Measurements from ENCODE around the gene RHO. TPM values are rescaled to one million over a fixed set of nuclear protein-coding genes. Genes with fewer than 3 reads are reported as not detected.

Gene RHO
- total RNA-seq, 1 donor from 2014 or later = not detected

DNA sequence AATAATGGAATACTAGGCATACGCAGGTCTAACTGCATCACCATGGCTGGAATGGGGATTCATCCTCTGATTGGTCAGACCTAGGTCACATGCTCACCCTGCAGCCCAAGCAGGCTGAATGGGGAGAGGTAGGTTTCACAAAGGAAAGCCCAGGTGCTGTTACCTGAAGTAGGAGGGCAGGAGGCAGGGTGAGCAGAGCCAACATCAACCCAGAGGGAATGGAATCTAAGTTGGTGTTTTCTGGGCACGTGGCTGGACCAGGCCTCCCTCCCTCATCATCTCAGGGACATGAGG lies 7.9 kb downstream of the RHO start:
- Histone ChIP-seq H3K36me3 (ENCODE audit: control insufficient read depth, insufficient read depth, low read length) (no peaks in the 10 kb centered on the region), H3K27me3 (ENCODE audit: control insufficient read depth, insufficient read depth, low read length) (no peaks in the 10 kb centered on the region), H3K4me3 (ENCODE audit: low read depth, low read length) (no peak overlapping the region)
- DNase-seq (ENCODE audit: low read depth) = no peak
- TF ChIP-seq, protein P1, sequence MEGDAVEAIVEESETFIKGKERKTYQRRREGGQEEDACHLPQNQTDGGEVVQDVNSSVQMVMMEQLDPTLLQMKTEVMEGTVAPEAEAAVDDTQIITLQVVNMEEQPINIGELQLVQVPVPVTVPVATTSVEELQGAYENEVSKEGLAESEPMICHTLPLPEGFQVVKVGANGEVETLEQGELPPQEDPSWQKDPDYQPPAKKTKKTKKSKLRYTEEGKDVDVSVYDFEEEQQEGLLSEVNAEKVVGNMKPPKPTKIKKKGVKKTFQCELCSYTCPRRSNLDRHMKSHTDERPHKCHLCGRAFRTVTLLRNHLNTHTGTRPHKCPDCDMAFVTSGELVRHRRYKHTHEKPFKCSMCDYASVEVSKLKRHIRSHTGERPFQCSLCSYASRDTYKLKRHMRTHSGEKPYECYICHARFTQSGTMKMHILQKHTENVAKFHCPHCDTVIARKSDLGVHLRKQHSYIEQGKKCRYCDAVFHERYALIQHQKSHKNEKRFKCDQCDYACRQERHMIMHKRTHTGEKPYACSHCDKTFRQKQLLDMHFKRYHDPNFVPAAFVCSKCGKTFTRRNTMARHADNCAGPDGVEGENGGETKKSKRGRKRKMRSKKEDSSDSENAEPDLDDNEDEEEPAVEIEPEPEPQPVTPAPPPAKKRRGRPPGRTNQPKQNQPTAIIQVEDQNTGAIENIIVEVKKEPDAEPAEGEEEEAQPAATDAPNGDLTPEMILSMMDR (IDR thresholded peaks at IDR 0.05; ENCODE audit: insufficient read depth, low read length, poor library complexity, severe bottlenecking) = no peak

DNA sequence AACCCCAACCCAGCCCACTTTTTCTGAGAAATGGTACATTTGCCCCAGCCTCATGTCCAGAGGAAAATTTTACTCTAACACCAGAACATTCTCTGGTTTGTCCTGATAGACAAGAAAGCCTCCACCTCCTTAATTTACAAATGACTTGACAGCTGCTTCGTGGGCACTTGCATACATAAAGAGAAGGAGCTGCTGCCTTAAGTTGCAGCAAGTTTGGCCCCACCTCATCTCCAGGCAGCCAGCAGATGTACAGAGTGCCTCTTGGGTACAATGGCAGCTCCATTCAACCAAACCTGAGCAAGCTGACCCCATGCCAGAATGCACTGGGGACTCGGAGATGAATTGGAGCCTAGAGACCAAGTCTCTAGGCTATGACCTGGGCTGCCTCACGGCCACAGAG lies 8.4 kb downstream of the RHO start:
- DNase-seq (ENCODE audit: low read depth) = no peak
- TF ChIP-seq, protein P1 (IDR thresholded peaks at IDR 0.05; ENCODE audit: insufficient read depth, low read length, poor library complexity, severe bottlenecking) = no peak
- no peak overlapping the region for H3K4me3 ChIP-seq (ENCODE audit: low read depth, low read length)
- H3K27me3 ChIP-seq (ENCODE audit: control insufficient read depth, insufficient read depth, low read length) = no peaks in the 10 kb centered on the region
- H3K36me3 ChIP-seq (ENCODE audit: control insufficient read depth, insufficient read depth, low read length) = no peaks in the 10 kb centered on the region

DNA sequence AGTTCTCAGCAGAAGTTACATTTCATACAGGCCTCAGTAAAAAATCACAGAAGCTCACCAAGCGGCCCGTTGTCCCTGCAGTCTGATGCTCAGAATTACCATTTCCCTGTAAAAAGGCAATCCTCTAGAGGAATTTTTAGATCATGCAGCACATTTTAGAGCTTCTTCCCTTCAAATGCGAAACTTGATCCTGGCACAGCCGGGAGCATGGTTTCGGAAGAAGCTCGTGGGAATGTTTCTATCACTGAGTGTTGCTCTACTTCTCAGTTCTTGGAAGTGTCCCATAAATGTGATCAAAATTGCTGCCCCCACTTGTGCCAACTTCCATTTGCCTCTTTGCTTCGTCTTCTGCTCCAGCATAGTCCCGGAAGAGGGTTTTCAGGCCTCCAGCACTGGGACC lies 10.8 kb downstream of the RHO start:
- no peak for DNase-seq (ENCODE audit: low read depth)
- TF ChIP-seq, protein P1 (IDR thresholded peaks at IDR 0.05; ENCODE audit: insufficient read depth, low read length, poor library complexity, severe bottlenecking) = no peak
- Histone ChIP-seq H3K4me3 (ENCODE audit: low read depth, low read length) (no peak overlapping the region), H3K27me3 (ENCODE audit: control insufficient read depth, insufficient read depth, low read length) (no peaks in the 10 kb centered on the region), H3K36me3 (ENCODE audit: control insufficient read depth, insufficient read depth, low read length) (no peaks in the 10 kb centered on the region)

DNA sequence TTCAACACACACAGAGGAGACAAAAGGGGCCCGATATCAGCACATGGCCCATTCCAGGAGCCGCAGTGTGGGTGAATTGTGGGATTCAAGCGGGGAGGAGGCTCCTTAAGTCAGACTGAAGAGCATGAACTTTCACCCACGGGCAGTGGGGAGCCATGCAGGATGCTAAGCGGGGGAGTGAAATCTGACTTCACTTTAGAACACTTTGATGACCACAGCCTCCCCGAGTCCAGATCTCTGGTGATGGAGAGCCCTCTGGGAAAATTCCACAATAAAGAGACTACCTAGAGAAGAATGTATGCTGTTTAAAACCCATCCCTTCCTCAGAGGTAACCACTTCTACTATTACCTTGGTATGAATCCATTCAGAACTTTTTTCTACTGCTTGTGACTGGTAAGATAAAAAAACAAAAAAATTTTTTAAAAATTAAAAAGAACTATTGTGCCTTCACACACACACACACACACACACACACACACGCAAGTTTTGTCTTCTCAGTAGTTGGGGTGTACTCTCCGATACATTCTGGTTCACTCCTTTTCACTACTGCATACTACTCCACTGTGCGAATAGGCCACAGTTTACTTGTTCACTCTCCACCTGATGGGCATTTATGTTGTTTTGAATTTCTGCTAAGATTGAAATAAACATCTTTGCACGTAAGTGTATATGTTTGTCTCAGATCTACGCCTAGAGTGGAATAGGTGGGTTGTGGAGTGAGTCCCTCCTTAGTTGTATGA lies 12.5 kb downstream of the RHO start:
- TF ChIP-seq, protein P1 (IDR thresholded peaks at IDR 0.05; ENCODE audit: insufficient read depth, low read length, poor library complexity, severe bottlenecking) = no peak
- no peak overlapping the region for H3K4me3 ChIP-seq (ENCODE audit: low read depth, low read length)
- no peak for DNase-seq (ENCODE audit: low read depth)
- no peaks in the 10 kb centered on the region for H3K36me3 ChIP-seq (ENCODE audit: control insufficient read depth, insufficient read depth, low read length)
- no peaks in the 10 kb centered on the region for H3K27me3 ChIP-seq (ENCODE audit: control insufficient read depth, insufficient read depth, low read length)

DNA sequence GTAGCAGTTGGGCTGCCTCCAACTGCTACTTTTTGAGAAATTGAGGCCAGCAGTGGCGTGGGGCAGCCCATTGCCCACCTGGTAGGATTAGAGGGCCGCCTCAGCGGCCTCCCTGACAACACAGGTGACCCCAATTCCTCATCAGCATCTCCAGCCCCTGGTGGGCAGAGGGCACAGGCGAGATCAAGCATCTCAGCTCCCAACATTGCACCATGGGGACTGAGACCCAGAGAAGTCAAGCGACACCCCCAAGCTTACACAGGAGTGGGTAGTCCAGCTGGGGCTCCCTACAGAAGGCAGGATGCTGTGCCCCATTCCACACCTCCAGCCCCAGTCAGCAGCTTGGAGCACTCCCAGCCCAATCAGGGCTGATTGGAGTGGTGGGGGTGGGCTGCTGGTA lies 14.3 kb downstream of the RHO start:
- no peaks in the 10 kb centered on the region for H3K36me3 ChIP-seq (ENCODE audit: control insufficient read depth, insufficient read depth, low read length)
- TF ChIP-seq, protein P1 (IDR thresholded peaks at IDR 0.05; ENCODE audit: insufficient read depth, low read length, poor library complexity, severe bottlenecking) = no peak
- H3K27me3 ChIP-seq (ENCODE audit: control insufficient read depth, insufficient read depth, low read length) = no peaks in the 10 kb centered on the region
- H3K4me3 ChIP-seq (ENCODE audit: low read depth, low read length) = no peak overlapping the region
- DNase-seq (ENCODE audit: low read depth) = no peak

DNA sequence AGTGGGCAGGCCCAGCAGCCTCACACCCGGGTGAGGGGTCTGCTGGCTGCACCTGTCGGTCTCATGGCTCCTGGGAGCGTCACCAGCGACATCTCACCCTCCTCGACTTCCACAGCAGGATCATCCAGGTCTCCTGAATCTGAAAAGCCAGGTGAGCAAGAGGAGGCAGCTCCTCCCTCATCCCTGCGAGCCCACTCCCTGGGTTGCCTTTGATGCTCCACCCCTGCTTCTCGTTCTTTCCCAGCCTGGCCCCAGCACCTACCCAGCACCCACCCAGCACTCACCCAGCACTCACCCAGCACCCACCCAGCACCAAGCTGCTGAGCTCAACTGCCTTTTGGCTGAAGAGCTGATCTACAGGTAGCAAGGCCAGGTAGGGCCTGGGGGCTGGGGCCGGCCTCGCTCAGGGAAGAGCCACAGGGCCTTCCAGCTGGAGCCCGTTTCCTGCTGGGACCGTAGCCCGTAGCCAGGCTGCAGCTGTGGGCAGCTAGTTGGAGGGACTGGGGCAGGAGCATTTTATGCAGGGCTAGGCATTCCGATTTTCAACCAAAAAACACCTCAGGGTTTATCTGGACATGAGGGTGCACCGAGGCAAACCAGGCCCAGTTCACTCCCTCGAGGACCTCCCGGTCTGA lies 14.8 kb downstream of the RHO start, which contains the start of gene H1-8:
Gene H1-8, plus strand, starts transcription at position 20 of the 635 bp plus-strand sequence. Its CDS starts 44 bp downstream, at position 64.
- no peaks in the 10 kb centered on the region for H3K36me3 ChIP-seq (ENCODE audit: control insufficient read depth, insufficient read depth, low read length)
- DNase-seq (ENCODE audit: low read depth) = no peak
- TF ChIP-seq, protein P1 (IDR thresholded peaks at IDR 0.05; ENCODE audit: insufficient read depth, low read length, poor library complexity, severe bottlenecking) = no peak
- H3K4me3 ChIP-seq (ENCODE audit: low read depth, low read length) = no peak within 1 kb of the TSS
- no peaks in the 10 kb centered on the region for H3K27me3 ChIP-seq (ENCODE audit: control insufficient read depth, insufficient read depth, low read length)

Measured in kidney epithelial cell (primary cell).